ENCODE results near the gene LDLRAD3.

- no peak for TF ChIP-seq POLR2AphosphoS5 (IDR thresholded peaks at IDR 0.05)
- TF ChIP-seq CTCF (IDR thresholded peaks at IDR 0.05 in 8 of 11, conservative IDR thresholded peaks at IDR 0.05 in 3 of 11): no peak
- no peak for TF ChIP-seq POLR2A (IDR thresholded peaks at IDR 0.05)
Measured at GRCh38 chr11:36024716-36025115, 80.9 kb downstream of the LDLRAD3 start.

Measured in spleen (tissue), 7 donors.